Stomach (tissue), 4 donors: ENCODE results near the gene ZFHX3.

Experiments used
- POLR2A ChIP-seq, 4 donors: fragments of 450-650 bp; IDR thresholded peaks; one replicate each; pipeline ENCODE4 v1.6.1; 2016; ENCODE audit warnings: antibody characterized with exemption in 4 of 4, control low read depth in 2 of 4, mild to moderate bottlenecking in 1 of 4, moderate library complexity in 1 of 4
- TF ChIP-seq, protein P1 (sequence below), 7 experiments: fragments of 450-650 bp in 4 of 7; fragments of 200-600 bp in 3 of 7; sonication (generic) in 3 of 7; IDR thresholded peaks; one replicate each; pipeline ENCODE4 v1.5.1; 2016 to 2019; ENCODE audit warnings: antibody characterized with exemption in 7 of 7, control low read depth in 2 of 7, mild to moderate bottlenecking in 1 of 7

DNA sequence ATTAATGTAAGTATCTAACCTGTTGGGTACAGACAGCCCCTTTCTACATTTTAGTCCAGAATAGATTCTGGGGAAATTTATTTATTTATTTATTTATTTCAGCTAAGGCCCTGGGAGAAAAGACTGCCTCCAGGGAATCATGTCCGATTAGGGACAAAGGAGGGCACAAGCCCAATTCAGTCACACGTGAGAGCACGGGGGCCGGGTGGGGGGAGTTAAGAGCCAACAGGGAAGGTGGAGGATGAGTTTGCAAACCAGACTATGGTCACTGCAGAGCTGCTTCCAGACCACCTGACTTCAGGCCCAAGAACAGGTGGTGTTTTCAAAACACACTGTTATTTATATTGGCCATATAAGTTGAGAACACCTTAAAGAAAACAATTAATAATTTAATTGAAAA lies 1.6 kb upstream of the ZFHX3 start:
- TF ChIP-seq, protein P1, sequence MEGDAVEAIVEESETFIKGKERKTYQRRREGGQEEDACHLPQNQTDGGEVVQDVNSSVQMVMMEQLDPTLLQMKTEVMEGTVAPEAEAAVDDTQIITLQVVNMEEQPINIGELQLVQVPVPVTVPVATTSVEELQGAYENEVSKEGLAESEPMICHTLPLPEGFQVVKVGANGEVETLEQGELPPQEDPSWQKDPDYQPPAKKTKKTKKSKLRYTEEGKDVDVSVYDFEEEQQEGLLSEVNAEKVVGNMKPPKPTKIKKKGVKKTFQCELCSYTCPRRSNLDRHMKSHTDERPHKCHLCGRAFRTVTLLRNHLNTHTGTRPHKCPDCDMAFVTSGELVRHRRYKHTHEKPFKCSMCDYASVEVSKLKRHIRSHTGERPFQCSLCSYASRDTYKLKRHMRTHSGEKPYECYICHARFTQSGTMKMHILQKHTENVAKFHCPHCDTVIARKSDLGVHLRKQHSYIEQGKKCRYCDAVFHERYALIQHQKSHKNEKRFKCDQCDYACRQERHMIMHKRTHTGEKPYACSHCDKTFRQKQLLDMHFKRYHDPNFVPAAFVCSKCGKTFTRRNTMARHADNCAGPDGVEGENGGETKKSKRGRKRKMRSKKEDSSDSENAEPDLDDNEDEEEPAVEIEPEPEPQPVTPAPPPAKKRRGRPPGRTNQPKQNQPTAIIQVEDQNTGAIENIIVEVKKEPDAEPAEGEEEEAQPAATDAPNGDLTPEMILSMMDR (IDR thresholded peaks at IDR 0.05): no peak
- TF ChIP-seq POLR2A (IDR thresholded peaks at IDR 0.05): no peak
